Neuronal stem cell (in vitro differentiated cells): Measurements from ENCODE around the gene DCUN1D2.

ENCODE experiments used
- DNase-seq: peaks from one replicate; pipeline ENCODE4 v3.0.0-alpha.2; 2013; ENCODE audit warnings: low spot score
- H2AFZ ChIP-seq: one replicate; pipeline ENCODE4 v1.6.1; 2013; ENCODE audit warnings: mild to moderate bottlenecking, low read length, inconsistent platforms
- H2AK5ac ChIP-seq: 2 replicates; pipeline ENCODE4 v1.6.1; 2013; ENCODE audit warnings: low read depth, mild to moderate bottlenecking, inconsistent platforms, low read length, moderate library complexity, mixed read lengths
- H2BK120ac ChIP-seq: 2 replicates; pipeline ENCODE4 v1.6.1; 2013; ENCODE audit warnings: low read depth, mild to moderate bottlenecking, inconsistent platforms, low read length, moderate library complexity, mixed read lengths
- H2BK12ac ChIP-seq: one replicate; pipeline ENCODE4 v1.6.1; 2013; ENCODE audit warnings: low read length, inconsistent platforms
- H2BK15ac ChIP-seq: 2 replicates; pipeline ENCODE4 v1.6.1; 2013; ENCODE audit warnings: mild to moderate bottlenecking, low read length, inconsistent platforms, mixed read lengths
- H2BK5ac ChIP-seq: one replicate; pipeline ENCODE4 v1.6.1; 2013; ENCODE audit warnings: inconsistent platforms, mild to moderate bottlenecking, low read length, moderate library complexity
- H3K14ac ChIP-seq: one replicate; pipeline ENCODE4 v1.6.1; 2013; ENCODE audit warnings: low read length, inconsistent platforms
- H3K18ac ChIP-seq: 2 replicates; pipeline ENCODE4 v1.6.1; 2013; ENCODE audit warnings: low read length, inconsistent platforms
- H3K23ac ChIP-seq: 2 replicates; pipeline ENCODE4 v1.6.1; 2013; ENCODE audit warnings: low read depth, mild to moderate bottlenecking, mixed read lengths, low read length, inconsistent platforms; ENCODE audit not compliant: poor library complexity
- H3K27ac ChIP-seq: replicated peaks from 3 replicates; pipeline ENCODE4 v1.5.1; 2013; ENCODE audit warnings: low read length, inconsistent platforms
- H3K27me3 ChIP-seq, 3 experiments: 2 replicates each; pipeline ENCODE4 v1.6.1; 2013; ENCODE audit warnings: low read length in 3 of 3, mild to moderate bottlenecking in 2 of 3, inconsistent platforms in 1 of 3, low read depth in 1 of 3, mixed read lengths in 1 of 3, moderate library complexity in 1 of 3; ENCODE audit not compliant: control insufficient read depth in 3 of 3, insufficient read depth in 3 of 3
- H3K36me3 ChIP-seq, 2 donors: replicated peaks in 1 of 2; 2 replicates each; pipeline ENCODE4 v1.6.1; 2013; ENCODE audit warnings: low read length in 2 of 2; ENCODE audit not compliant: control insufficient read depth in 2 of 2, insufficient read depth in 2 of 2
- H3K4ac ChIP-seq: 2 replicates; pipeline ENCODE4 v1.6.1; 2013; ENCODE audit warnings: inconsistent platforms, mild to moderate bottlenecking, low read length, moderate library complexity
- H3K4me1 ChIP-seq, 2 donors: 1 replicate in 1 of 2; 2 replicates in 1 of 2; pipeline ENCODE4 v1.6.1; 2013; ENCODE audit warnings: low read length in 2 of 2, low read depth in 1 of 2; ENCODE audit not compliant: control insufficient read depth in 2 of 2, insufficient read depth in 1 of 2
- H3K4me2 ChIP-seq: one replicate; pipeline ENCODE4 v1.6.1; 2013; ENCODE audit warnings: mild to moderate bottlenecking, low read length, inconsistent platforms; ENCODE audit not compliant: insufficient read depth, poor library complexity, severe bottlenecking
- H3K4me3 ChIP-seq, 2 donors: 2 replicates each; pipeline ENCODE4 v1.5.1; 2013; ENCODE audit warnings: low read length in 2 of 2, mild to moderate bottlenecking in 2 of 2, inconsistent platforms in 1 of 2, moderate library complexity in 1 of 2
- H3K79me1 ChIP-seq: one replicate; pipeline ENCODE4 v1.6.1; 2013; ENCODE audit warnings: low read depth, mild to moderate bottlenecking, inconsistent platforms, low read length, moderate library complexity
- H3K9ac ChIP-seq: one replicate; pipeline ENCODE4 v1.6.1; 2013; ENCODE audit warnings: mild to moderate bottlenecking, low read depth, low read length, inconsistent platforms; ENCODE audit not compliant: poor library complexity
- H3K9me3 ChIP-seq, 2 donors: replicated peaks in 1 of 2; 2 replicates each; pipeline versions ENCODE3 to v1.6.1; 2013; ENCODE audit warnings: low read length in 2 of 2, mild to moderate bottlenecking in 2 of 2, inconsistent platforms in 1 of 2, low read depth in 1 of 2, mixed read lengths in 1 of 2, moderate library complexity in 1 of 2; ENCODE audit not compliant: control insufficient read depth in 2 of 2, insufficient read depth in 1 of 2
- H4K8ac ChIP-seq: one replicate; pipeline ENCODE4 v1.6.1; 2013; ENCODE audit warnings: low read depth, mild to moderate bottlenecking, inconsistent platforms, low read length, moderate library complexity
- H4K91ac ChIP-seq: one replicate; pipeline ENCODE4 v1.6.1; 2013; ENCODE audit warnings: low read length, low read depth, mild to moderate bottlenecking, inconsistent platforms; ENCODE audit not compliant: poor library complexity
- WGBS, 2 donors: extraction: QIAGEN DNeasy Blood & Tissue Kit; methylation state at CpG; one replicate each; pipeline ENCODE4 v1.1.7; 2013; ENCODE audit warnings: missing lambda C conversion rate in 2 of 2, mixed read lengths in 1 of 2; ENCODE audit not compliant: insufficient read length in 2 of 2, insufficient replicate concordance in 1 of 2; ENCODE audit errors: extremely low coverage in 2 of 2; 5-methylcytosine and 5-hydroxymethylcytosine counted together

Gene DCUN1D2

GRCh38 chr13:113414335-113414734 lies 76.2 kb downstream of the DCUN1D2 start:
- Histone ChIP-seq H3K4me1 (peaks cover 6 to 7% of the 10 kb centered on the region in 2 donors), H2BK5ac (no peak overlapping the region), H3K36me3 (no peaks in the 10 kb centered on the region), H3K4me2 (no peak overlapping the region), H3K79me1 (no peaks in the 10 kb centered on the region), H3K18ac (peak overlapping the region; percentile 5), H2BK15ac (peak overlapping the region; percentile 54), H3K27me3 (no peaks in the 10 kb centered on the region), H2AFZ (peak overlapping the region; percentile 63), H4K8ac (no peak overlapping the region), H3K9ac (no peak overlapping the region), H4K91ac (no peak overlapping the region), H3K14ac (no peak overlapping the region), H3K27ac (no peak overlapping the region), H3K4ac (no peak overlapping the region), H3K4me3 (no peak overlapping the region), H3K9me3 (peaks cover 0 to 2% of the 10 kb centered on the region in 2 donors), H2BK120ac (no peak overlapping the region), H2AK5ac (peak overlapping the region; percentile 72), H2BK12ac (no peak overlapping the region), H3K23ac (no peak overlapping the region)
- WGBS, 2 donors = no CpG with 5 or more reads among the region's 8 CpGs
- no peak for DNase-seq

- Histone ChIP-seq H3K18ac (peak overlapping the region; percentile 5), H3K4ac (no peak overlapping the region), H2AK5ac (peak overlapping the region; percentile 81), H3K14ac (no peak overlapping the region), H3K36me3 (no peaks in the 10 kb centered on the region), H3K9me3 (peaks cover 0 to 2% of the 10 kb centered on the region in 2 donors), H3K27me3 (no peaks in the 10 kb centered on the region), H3K4me2 (no peak overlapping the region), H3K23ac (no peak overlapping the region), H3K4me3 (no peak overlapping the region), H2BK5ac (no peak overlapping the region), H2AFZ (peak overlapping the region; percentile 63), H4K8ac (no peak overlapping the region), H2BK120ac (no peak overlapping the region), H4K91ac (no peak overlapping the region), H2BK15ac (peak overlapping the region; percentile 54), H3K79me1 (no peaks in the 10 kb centered on the region), H3K9ac (no peak overlapping the region), H3K27ac (no peak overlapping the region), H2BK12ac (no peak overlapping the region), H3K4me1 (peaks cover 6 to 7% of the 10 kb centered on the region in 2 donors)
- WGBS, 2 donors = no CpG with 5 or more reads among the region's 9 CpGs
- no peak for DNase-seq
These were observed 76.6 kb downstream of the DCUN1D2 start for GRCh38 chr13:113413898-113414282.

GRCh38 chr13:113413178-113413897 lies 77.2 kb downstream of the DCUN1D2 start:
- peaks cover 6 to 7% of the 10 kb centered on the region in 2 donors for H3K4me1 ChIP-seq
- no peak overlapping the region for H2BK15ac ChIP-seq
- H3K4me2 ChIP-seq = no peak overlapping the region
- no peaks in the 10 kb centered on the region for H3K27me3 ChIP-seq
- no peak overlapping the region for H4K91ac ChIP-seq
- H2AFZ ChIP-seq = peak overlapping the region; percentile 63
- H3K4me3 ChIP-seq = no peak overlapping the region
- no peak overlapping the region for H2BK5ac ChIP-seq
- no peak overlapping the region for H3K23ac ChIP-seq
- no peak overlapping the region for H3K9ac ChIP-seq
- no peaks in the 10 kb centered on the region for H3K36me3 ChIP-seq
- peak overlapping the region; percentile 81 for H2AK5ac ChIP-seq
- H3K27ac ChIP-seq = no peak overlapping the region
- peak overlapping the region; percentile 52 for H3K18ac ChIP-seq
- no CpG with 5 or more reads among the region's 32 CpGs for WGBS, 2 donors
- peak overlapping the region; percentile 73 for H2BK12ac ChIP-seq
- peaks cover 0 to 2% of the 10 kb centered on the region in 2 donors for H3K9me3 ChIP-seq
- DNase-seq = no peak
- H4K8ac ChIP-seq = no peak overlapping the region
- H3K79me1 ChIP-seq = no peaks in the 10 kb centered on the region
- H3K14ac ChIP-seq = peak overlapping the region; percentile 8
- H2BK120ac ChIP-seq = peak overlapping the region; percentile 72
- no peak overlapping the region for H3K4ac ChIP-seq

- no peaks in the 10 kb centered on the region for H3K27me3 ChIP-seq
- H3K27ac ChIP-seq = no peak overlapping the region
- no peak overlapping the region for H4K91ac ChIP-seq
- no peak overlapping the region for H3K23ac ChIP-seq
- H3K14ac ChIP-seq = no peak overlapping the region
- H2AFZ ChIP-seq = no peak overlapping the region
- H2AK5ac ChIP-seq = no peak overlapping the region
- H4K8ac ChIP-seq = no peak overlapping the region
- H3K4me1 ChIP-seq = peaks cover 4 to 6% of the 10 kb centered on the region in 2 donors
- no peak overlapping the region for H3K4ac ChIP-seq
- H3K36me3 ChIP-seq = no peaks in the 10 kb centered on the region
- no peaks in the 10 kb centered on the region for H3K79me1 ChIP-seq
- no peak overlapping the region for H2BK5ac ChIP-seq
- H3K4me3 ChIP-seq = no peak overlapping the region
- no peak overlapping the region for H3K4me2 ChIP-seq
- H2BK12ac ChIP-seq = no peak overlapping the region
- H3K18ac ChIP-seq = no peak overlapping the region
- H3K9ac ChIP-seq = no peak overlapping the region
- H3K9me3 ChIP-seq = peaks cover 0 to 2% of the 10 kb centered on the region in 2 donors
- no CpG with 5 or more reads among the region's 27 CpGs for WGBS, 2 donors
- no peak for DNase-seq
- H2BK15ac ChIP-seq = no peak overlapping the region
- no peak overlapping the region for H2BK120ac ChIP-seq
These were observed 78.1 kb downstream of the DCUN1D2 start for GRCh38 chr13:113412440-113412839.
